Fibroblast of skin of left biceps (primary cell): ENCODE measurements around the gene ZBTB21.

Experiments used
- DNase-seq, 2 experiments: peaks; one replicate each; pipeline ENCODE4 v3.0.0-alpha.2; 2013; ENCODE audit warnings: low read depth in 2 of 2

The ZBTB21 gene

DNA sequence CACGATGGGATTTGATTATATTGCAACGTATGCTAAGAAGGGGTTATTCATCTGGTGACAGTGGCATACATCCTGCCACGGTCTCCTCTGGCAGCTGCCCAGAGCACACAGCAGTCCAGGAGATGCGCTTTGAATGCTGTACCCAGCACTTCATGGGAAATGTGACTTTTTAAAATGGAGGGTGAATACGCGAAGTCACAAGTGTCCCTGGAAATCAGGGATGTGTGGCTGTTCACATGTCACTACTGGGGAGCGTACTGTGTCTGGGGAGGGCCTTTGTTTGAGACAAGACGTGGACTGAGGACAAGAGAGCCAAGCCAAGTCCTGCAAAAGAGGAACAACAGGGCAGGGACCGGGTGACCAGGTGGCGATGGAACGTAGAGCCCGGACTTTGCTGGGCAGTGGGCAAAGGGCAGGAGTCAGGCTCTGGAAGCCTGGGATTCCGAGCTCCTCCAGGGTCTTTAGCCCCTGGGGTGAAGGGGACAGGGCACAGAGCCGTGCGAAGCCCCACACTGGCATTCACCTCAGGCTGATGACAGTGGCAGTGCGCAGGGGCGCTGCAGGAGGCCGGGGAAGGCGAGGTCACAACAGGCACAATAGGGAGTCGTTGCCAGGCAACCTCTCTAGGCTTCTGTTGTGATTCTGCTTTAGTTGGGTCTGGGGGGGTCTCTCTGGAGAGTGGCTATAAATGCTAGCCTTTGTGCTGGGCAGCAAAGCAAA, 11.4 kb upstream of the ZBTB21 start:
- no peak for DNase-seq

DNA sequence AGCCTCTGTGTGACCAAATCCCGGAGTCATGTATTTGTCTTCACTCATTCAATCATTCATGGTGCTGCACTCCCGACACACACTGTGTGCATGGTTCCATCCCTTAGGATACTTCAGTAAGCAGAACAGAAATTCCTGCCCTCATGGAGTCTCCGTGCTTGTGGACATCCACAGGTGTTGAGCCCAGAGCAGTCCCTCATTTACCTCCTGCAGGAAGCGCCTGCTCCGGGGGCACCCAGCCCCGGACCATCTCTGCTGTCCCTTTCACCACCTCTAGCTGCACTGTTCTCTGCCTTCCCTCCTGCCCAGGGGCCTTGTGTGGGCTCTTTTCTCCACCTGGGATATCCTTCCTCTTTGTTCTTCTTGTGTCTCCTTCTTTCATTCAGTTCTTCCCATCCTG, 9.5 kb upstream of the ZBTB21 start:
- DNase-seq: no peak

DNA sequence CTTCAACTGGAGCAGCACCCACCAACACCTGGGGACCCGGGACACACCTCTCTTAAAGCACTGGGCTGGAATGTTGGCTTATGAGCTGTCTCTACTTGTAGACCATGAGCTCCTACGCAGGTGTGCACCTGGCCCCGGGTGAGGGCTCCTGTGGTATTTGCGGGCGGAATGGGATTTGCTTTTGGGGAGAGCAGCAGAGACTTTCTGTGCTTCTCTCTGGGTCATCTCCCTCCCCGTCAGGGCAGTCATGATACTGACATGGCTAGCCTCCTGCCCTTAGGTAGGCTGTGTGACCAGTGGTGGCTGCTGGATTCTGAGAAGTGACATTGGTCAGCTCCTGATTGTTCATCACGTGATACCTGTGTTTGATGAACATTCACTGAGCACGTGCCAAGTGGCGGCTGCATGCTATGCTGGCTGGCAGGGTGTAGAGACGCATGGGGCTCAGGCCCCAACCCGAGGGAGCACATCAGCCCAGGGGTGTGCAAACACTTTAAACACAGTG, 9.0 kb upstream of the ZBTB21 start:
- no peak for DNase-seq

DNA sequence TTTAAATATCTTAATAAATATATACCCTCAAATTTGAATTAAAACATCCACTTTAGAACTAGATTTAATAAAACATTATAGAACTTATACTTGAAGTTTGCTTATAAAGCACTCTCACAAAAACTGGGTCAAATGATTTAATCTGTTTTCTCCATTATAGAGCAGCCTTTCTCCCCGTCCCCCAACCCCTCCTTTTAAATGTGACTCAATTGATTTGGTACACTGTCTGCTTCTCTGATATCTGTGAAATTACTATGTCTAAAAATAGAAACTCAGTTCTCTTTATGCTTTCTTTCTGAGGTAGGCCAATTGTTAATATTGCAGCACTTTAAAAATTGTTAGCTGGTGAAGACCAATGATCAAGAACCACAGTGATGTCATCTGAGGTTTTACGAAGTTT, 6.9 kb upstream of the ZBTB21 start:
- DNase-seq: no peak

DNA sequence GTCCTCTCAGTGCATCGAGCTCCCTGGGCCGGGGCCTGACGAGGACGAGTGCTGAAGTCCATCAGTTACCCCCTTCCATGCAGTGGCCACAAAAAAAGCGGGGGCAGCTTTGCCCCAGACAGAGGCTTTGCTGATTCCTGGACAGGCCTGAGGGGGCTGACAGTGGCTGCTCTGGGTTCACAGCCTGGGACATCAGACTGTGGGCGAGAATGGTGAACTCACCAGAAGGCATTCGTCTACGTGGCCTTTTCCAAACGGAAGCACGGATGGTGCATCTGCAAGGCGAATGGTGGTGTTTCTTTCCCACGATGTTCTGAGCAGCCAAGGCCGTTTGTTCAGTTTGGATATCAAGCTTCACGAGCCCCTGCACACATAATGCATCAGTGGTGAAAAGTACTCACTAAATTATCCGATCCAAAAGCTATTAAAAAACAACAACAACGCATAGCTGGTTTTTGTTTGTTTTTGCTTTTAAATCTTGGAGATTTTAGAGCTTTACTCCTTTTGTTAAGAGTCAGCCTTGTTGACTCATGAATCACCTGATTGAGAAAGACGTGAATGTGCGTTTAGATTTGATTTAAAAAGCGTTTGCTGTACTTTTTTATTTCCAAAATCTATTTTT, 6.3 kb upstream of the ZBTB21 start:
- no peak for DNase-seq

DNA sequence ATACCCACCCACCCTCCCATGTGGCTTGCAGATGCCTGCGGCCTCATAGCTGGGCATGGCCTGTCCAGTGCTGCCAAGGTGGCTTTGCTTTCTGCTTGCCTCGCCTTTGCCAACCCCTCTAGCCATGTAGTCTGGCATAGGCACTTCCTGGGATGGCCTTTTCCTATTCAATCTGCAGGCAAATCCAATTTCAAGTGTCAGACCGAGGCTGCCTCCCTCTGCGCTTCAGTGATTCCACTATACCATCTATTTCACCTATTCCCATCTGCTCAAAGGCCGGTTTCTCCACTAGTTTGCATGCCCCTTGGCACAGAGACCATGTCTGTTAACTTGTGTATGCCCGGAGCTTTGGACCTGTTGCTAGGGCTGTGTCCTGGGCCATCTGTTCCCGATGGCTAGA, 3.8 kb upstream of the ZBTB21 start:
- DNase-seq: no peak

DNA sequence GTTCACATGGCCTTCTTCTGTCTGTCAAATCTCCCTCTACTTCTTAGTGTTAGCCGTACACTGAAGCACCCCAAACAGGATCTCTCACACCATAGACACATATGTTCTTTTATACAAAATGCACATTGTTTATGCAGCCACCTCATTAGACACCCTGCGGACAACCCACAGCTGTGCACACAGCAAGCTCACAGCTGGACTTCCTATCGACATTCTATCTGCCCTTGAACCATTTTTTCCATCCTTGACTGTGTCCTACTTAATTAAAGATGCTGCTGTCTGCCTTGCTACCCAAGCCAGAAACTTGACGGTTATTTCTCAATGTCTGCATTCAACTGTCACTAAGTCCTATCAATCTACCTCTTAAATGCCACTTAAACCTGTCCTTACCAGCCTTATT, 3.2 kb upstream of the ZBTB21 start:
- DNase-seq: no peak

DNA sequence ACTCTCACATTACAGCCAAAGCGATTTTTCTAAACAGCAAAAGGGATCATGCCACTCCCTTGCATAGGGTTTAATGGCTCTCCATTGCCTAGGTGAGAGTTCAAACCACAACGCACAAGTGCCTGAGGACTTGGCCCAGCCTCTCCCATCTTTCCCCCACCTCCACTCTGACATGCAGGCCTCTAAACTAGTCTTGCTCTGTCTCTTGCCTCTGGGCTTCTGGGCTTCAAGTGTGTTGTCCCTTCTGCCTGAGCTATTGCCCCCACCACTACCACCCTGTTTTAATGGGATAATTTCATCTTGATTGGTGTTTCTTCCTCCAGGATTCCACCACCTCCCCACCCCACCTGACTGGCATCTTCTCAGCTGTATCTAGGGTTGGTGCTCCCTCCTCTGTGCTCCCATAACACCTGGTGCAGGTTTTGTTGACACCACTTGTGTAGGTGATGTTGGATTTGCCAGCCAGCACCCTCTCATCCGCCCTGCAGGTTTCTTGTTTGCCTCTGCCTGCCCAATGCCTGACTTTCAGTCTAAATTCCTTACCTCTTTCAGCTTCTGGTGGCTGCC, 2.7 kb upstream of the ZBTB21 start:
- DNase-seq: no peak

DNA sequence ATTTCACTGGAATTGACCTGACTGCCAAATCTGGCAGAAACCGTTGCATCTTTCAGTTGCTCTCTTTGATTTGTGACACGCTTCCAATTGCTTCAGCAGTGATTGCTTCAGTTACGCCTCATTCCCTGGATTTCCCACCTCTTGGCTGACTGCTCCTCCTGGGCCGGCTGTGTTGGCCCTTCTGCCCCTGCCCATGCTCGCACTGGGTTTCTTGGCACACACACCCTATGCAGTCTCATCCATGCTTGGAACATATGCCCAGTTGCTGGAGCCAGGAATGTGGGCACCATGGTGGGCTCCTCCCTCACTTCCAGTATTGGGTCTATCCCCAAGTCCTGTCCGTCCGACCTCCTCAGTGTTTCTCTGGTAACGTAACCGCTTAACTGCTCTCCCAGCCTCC, 2.2 kb upstream of the ZBTB21 start:
- no peak for DNase-seq

DNA sequence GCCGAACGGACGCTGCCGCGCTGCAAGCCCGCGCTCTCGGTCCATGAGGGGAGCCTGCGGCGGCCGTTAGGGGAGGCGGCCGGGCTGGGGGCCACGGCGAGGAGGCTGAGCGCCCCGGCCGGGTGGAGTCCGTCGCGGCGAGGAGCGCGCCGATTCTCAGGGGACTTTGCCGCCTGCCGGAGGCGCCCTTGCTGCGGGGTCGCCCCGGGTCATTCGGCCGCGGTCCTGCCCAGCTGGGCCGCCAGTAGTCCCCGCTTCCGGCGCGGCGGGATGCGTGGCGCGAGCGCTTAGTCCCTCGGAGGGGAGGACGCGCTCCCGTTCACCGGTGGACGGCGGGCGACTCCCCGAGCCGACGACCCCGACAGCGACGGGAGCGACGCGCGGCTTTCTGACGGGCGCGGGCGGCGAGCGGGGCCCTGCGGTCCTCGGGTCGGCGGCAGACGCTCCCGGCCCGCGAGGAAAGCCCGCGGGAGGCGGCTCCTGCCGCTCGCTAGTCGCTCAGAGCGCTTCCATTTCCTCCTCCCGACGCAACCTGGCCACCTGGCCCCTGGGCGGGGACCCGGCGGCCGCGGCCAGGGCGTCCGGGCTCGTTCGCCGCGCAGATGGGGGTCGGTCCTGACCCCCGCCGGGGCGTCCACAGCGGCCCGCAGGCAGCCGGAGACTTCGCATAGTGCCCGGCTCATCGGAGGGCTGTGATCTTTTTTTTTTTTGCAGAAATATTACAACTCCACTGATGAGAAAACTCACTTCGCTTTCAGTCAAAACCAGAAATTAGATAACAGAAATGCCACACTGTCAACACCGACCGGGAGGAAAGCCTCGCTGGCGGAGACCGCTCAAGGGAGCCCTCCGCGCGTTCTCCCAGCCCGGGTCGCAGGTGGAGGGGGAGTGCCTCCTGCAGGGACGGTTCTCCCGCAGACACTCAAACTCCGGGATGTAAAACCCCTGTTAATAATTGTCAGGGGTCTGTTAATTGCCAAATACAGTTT, 641 bp upstream of the ZBTB21 start:
- DNase-seq: no peak

DNA sequence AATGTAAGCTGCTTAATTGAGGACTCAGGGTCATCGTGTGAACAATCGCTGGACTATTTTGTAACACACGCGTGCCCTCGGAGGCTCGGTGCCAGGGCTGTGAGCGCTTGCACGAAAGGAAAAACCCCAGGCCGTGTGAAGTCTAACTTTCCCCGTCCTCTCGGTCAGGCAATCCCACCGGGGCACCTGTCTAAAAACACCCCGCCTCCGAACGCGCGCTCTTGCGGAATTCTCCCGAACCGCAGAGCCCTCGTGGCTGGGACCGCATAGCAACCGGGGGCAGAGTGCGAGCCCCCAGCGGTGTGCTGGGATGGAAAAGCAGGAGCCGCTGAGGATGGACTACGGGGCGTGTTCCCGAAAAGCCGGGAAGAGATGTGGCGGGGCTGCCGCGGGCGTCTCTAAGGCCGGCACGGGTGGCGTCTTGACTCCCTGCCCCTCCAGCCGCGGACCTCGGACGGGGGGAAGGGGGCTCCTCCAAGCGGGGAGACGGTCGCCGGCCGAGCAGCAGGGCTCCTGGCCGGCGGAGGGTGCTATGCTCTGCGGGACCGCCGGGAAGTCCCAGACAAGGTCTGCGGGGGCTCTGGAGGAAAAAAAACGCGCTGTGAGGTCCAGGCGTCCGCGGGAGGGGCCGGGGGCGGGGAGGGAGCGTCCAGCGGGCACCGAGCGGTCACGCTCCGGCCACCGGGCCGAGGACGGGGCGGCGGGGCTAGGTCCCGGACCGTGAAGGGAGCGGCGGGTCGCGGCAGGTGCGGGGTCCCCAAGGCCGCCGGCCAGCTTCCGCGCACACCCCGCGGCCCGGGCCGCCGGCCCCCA, 936 bp downstream of the ZBTB21 start:
- no peak for DNase-seq

DNA sequence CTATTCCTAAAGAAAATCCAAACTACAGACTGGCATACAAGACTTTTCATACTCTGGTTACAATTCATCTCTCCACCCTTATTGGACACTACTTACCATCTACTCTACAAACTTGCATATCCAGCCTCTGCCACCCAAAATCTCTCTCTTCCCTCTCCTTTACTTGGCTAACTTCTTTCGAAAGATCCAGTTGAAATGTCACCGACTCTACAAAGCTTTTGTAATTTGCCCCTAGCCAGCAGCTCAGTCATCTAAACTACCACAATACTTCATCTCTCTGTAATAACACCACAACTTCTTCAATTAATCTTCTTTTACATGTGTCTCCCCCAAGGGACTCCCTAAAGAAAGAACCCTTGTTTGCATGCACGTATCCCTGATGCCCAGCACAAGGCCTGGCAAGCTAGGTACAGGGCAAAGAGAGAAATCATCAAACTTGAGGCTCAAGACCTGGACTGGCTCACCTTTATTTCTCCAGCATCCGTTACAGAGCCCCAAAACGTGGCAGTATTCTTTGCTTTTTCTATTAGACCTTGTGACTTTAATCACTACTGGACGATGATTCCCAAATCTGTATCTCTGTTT, 2.7 kb downstream of the ZBTB21 start:
- no peak for DNase-seq

DNA sequence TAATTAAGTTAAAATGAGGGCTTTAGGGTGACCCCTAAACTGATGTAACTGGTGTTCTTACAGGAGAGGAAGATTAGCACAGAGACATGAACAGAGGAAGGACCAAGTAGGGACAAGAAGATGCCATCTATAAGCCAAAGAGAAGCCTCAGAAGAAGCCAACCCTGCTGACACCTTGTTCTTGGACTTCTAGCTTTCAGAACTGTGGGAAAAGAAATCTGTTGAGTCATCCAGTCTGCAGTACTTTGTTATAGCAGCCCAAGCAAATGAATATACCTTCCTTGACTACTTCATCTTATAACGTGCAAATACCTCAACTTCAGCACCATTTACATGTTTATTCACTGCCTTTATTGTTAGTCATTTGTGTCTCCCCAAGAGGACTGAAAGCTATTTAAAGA, 3.4 kb downstream of the ZBTB21 start:
- DNase-seq: no peak

DNA sequence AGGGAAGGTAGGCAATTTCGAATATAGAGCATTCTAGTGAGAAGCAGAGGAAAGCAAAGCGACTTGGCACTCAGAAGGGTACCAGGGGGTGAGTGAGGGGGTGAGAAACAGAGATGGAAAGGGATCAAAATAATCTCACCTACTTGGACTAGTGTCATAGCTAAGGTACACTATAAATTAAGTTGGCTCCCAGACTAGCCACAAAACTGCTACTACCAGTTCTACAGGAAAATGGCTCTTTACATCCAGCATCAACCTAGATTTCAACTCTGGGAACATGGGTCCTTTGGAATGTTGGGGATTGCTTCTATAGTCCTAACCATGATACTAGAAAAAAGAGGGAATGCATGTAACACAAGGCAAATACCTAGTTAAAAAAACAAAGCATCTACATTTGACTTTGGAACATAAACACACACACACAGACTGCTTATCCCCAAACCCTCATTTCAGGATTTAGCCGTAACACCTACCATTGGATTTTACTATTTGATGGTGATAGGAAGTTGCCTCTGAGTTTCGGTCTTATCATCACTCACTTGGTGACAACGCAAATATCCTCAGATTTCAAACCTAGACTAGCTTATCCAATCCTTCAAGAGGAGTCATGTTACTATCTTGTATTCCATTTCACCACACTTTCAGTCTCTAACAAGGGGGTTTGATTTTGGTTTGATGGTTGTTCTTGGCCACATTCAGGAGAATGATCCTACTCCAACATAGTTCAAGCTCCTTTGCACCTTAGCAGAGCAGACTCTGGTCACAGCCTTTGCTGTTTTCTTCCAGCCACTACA, 5.6 kb downstream of the ZBTB21 start:
- DNase-seq: no peak

DNA sequence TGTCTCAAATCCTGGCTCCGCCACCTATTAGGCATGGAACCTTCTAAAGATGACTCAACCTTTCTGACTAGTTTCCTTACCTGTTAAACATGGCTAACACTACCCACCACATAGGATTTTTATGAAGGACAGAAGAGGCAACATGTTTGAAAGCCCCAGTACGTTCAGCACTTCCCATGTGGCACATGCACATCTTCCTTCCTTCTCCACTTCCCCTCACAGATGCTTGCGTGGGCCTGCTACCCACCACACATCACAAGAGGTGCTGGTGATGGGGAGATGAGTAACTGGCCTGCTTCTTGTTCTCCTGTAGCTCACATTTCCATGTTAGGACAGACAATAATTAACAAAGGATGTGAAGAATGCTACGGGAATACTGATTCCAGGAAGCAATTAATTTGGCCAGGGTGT, 7.1 kb downstream of the ZBTB21 start:
- DNase-seq: peak; percentile 53 to 56

DNA sequence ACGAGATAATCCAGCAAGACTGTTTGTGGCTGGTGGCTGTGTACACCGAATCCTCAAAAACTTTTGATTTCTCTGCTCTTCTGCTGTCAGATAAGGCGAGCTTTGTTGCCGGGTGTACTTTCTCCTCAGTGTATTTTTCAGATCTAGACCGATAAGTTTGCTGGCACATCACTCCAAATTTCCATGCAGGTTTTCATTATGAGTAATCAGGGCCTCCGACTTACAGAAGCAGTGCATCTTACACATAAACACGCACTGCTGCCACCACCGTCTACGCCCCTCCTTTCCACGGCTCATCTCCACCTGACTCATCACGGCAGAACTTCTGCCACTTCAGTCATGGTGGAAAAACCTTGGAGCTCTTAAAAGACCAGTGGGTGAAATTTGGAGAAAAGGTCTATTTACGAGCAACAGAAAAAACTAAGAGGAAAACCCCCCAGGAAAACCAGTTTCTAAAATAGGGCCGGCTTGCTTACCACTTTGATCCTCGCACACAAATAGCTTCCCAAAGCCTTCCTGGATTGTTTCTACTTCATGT, 7.7 kb downstream of the ZBTB21 start:
- peak; percentile 68 to 70 for DNase-seq

DNA sequence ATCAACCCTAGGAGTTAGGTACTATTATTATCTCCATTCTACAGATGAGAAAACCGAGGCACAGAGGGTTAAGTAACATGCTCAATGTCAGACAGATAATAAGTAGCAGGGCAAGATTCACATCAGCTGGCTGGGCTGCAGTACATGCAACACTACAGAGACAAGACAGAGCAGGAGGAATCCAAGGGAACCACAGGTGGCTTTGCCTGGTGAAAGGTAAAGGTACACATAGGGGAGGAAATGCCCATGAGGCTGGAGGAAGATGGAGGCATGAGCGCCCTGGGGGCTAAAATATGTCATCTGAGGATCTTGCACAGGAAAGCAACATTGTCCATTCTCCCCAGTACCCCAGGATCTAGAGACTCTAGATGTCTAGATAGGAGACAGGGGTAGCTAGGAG, 8.4 kb downstream of the ZBTB21 start:
- DNase-seq: no peak

DNA sequence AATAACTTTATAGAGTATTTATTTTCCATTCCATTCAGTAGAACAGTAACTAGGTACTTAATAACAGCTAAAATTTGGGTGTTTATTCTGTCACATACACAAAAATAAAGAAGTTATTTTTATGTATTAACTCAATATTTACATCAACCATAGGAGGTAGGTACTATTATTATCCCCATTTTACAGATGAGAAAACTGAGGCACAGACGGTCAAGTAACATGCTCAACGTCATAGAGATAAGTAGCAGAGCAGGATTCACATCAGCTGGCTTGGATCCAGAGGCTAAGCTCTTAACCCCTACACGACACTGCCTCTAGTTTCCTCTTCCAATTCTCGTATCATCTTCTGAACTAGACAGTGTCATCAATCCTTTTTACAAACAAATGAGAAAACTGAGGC, 9.3 kb downstream of the ZBTB21 start:
- no peak for DNase-seq

DNA sequence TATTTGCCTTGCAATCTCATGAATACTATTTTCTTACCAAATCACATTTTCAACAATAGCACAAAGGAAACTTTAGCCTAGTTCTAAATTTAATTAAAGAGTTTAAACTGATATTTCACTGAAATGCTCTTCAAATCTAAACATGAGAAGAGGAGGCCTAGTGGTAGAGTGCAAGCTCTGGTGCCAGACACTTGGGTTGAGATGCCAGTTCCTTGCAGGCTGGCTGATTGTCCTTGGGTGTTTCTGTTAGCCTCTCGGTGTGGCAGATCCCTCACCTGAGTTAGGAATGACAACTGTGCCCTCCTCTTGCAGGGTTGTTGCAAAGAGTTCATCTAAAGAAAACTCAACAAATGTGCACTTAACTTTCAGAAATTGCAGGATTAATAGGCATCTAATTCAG, 12.5 kb downstream of the ZBTB21 start:
- no peak for DNase-seq

DNA sequence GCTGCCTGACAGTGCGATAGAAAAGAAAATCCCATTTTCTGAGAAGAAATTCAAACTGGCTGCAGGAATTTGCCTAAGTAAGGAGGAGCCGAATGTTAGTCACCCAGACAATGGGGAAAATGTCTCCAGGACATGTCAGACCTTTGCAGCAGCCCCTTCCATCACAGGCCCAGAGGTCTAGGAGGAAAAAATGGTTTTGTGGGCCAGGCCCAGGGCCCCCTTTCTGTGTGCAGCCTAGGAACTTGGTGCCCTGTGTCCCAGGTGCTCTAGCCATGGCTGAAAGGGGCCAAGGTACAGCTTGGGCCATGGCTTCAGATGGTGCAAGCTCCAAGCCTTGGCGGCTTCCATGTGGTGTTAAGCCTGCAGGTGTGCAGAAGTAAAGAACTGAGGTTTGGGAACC, 14.6 kb downstream of the ZBTB21 start:
- DNase-seq: no peak
